ENCODE data around the gene CHTF18. TPM values are rescaled to one million over a fixed set of nuclear protein-coding genes. Genes with fewer than 3 reads are reported as not detected.
"Not testable (repeated sequence)": the region's sequence is repeated elsewhere in the genome, so short reads cannot be mapped to it uniquely, and the experiment has no call there.

Gene CHTF18
- total RNA-seq, result 100 to 1,000 TPM; 125 to 139 TPM

- ATAC-seq, result peak; percentile 95
- Mint-ChIP-seq H3K27ac (peak within 1 kb of the TSS; percentile 78), H3K36me3 (peaks cover 9% of the 10 kb centered on the region), H3K4me1 (peaks cover 19% of the 10 kb centered on the region), H3K4me3 (peak within 1 kb of the TSS; percentile 84), H3K27me3 (no peaks in the 10 kb centered on the region), H3K9me3 (ENCODE audit: low read depth) (no peaks in the 10 kb centered on the region)
- DNase-seq, result peak; percentile 94
- CTCF ChIA-PET, result interaction anchor here (0.7 to 6.5 kb wide), 13 partner anchors 13 to 269 kb away, joined by 3 to 116 read pairs (median 4); partner anchors contain the start of genes CCDC78, CIAO3, HAGHL and METRN
These were observed at the start of gene CHTF18 for GRCh38 chr16:788399-789126. Gene CHTF18, plus strand, starts transcription at chr16:788620. Its CDS starts 65 bp downstream, at chr16:788685.

- DNase-seq (no peak), ATAC-seq (no peak)
- Mint-ChIP-seq H3K27me3 (no peaks in the 10 kb centered on the region), H3K4me3 (peak overlapping the region; percentile 74), H3K9me3 (ENCODE audit: low read depth) (no peaks in the 10 kb centered on the region), H3K4me1 (peaks cover 41% of the 10 kb centered on the region), H3K27ac (peak overlapping the region; percentile 57), H3K36me3 (peaks cover 9% of the 10 kb centered on the region)
- CTCF ChIA-PET, result interaction anchor here (0.6 to 5.1 kb wide), 20 partner anchors 8 to 92 kb away, joined by 3 to 22 read pairs (median 4); partner anchors contain the start of genes ANTKMT, CCDC78, CHTF18 and HAGHL
These were observed 48.6 kb upstream of the CHTF18 start for GRCh38 chr16:739560-740458.

- H3K4me1 Mint-ChIP-seq, result peaks cover 34% of the 10 kb centered on the region
- no peaks in the 10 kb centered on the region for H3K9me3 Mint-ChIP-seq (ENCODE audit: low read depth)
- peak overlapping the region; percentile 57 for H3K27ac Mint-ChIP-seq
- CTCF ChIA-PET, result interaction anchor here (0.6 to 5.1 kb wide), 18 partner anchors 9 to 92 kb away, joined by 3 to 22 read pairs (median 4); partner anchors contain the start of genes ANTKMT, CCDC78, CHTF18 and HAGHL
- DNase-seq (peak; percentile 51), ATAC-seq (peak; percentile 8)
- peak overlapping the region; percentile 74 for H3K4me3 Mint-ChIP-seq
- H3K36me3 Mint-ChIP-seq, result peaks cover 9% of the 10 kb centered on the region
- no peaks in the 10 kb centered on the region for H3K27me3 Mint-ChIP-seq
These were observed 48.0 kb upstream of the CHTF18 start for GRCh38 chr16:740459-740763.

- Mint-ChIP-seq H3K9me3 (ENCODE audit: low read depth) (no peaks in the 10 kb centered on the region), H3K4me3 (peak within 1 kb of the TSS; percentile 74), H3K27ac (peak within 1 kb of the TSS; percentile 57), H3K4me1 (peaks cover 29% of the 10 kb centered on the region), H3K27me3 (no peaks in the 10 kb centered on the region), H3K36me3 (peaks cover 9% of the 10 kb centered on the region)
- CTCF ChIA-PET, result interaction anchor here (0.5 to 5.1 kb wide), 23 partner anchors 9 to 631 kb away, joined by 3 to 22 read pairs (median 3); partner anchors contain the start of genes ANTKMT, CCDC78, CHTF18 and HAGHL
- peak; percentile 88 for ATAC-seq
- DNase-seq, result peak; percentile 94
These were observed 47.5 kb upstream of the CHTF18 start, which contains the start of gene CIAO3 for GRCh38 chr16:740764-741505. Gene CIAO3, minus strand, starts transcription at chr16:740997. Its CDS starts 12 bp downstream, at chr16:740985.

GRCh38 chr16:741986-742629 lies 46.3 kb upstream of the CHTF18 start:
- H3K36me3 Mint-ChIP-seq, result peaks cover 7% of the 10 kb centered on the region
- H3K9me3 Mint-ChIP-seq (ENCODE audit: low read depth), result no peaks in the 10 kb centered on the region

GRCh38 chr16:742894-743293 lies 45.5 kb upstream of the CHTF18 start:
- not testable (repeated sequence) for ATAC-seq; H3K9me3 Mint-ChIP-seq (ENCODE audit: low read depth); DNase-seq; H3K4me3 Mint-ChIP-seq; H3K27ac Mint-ChIP-seq; H3K36me3 Mint-ChIP-seq; H3K27me3 Mint-ChIP-seq
- CTCF ChIA-PET, result interaction anchor here (1.1 to 5.1 kb wide), 5 partner anchors 29 to 63 kb away, joined by 3 to 18 read pairs (median 3); partner anchors contain the start of genes RPUSD1 and STUB1
- H3K4me1 Mint-ChIP-seq, result peaks cover 11% of the 10 kb centered on the region

More at GRCh38 chr16:741986-742629, 46.3 kb upstream of the CHTF18 start:
- no peak for ATAC-seq
- Mint-ChIP-seq H3K4me1 (peaks cover 18% of the 10 kb centered on the region), H3K27ac (peak overlapping the region; percentile 32), H3K4me3 (peak overlapping the region; percentile 69), H3K27me3 (no peaks in the 10 kb centered on the region)
- DNase-seq, result no peak
- CTCF ChIA-PET, result interaction anchor here (1.1 to 5.1 kb wide), 12 partner anchors 12 to 361 kb away, joined by 3 to 22 read pairs (median 8); partner anchors contain the start of genes ANTKMT, CCDC78, RPUSD1 and STUB1

GRCh38 chr16:743794-744500 lies 44.5 kb upstream of the CHTF18 start:
- Mint-ChIP-seq H3K9me3 (ENCODE audit: low read depth) (no peaks in the 10 kb centered on the region), H3K36me3 (peaks cover 3% of the 10 kb centered on the region), H3K4me3 (no peak overlapping the region), H3K4me1 (peaks cover 9% of the 10 kb centered on the region), H3K27me3 (no peaks in the 10 kb centered on the region), H3K27ac (no peak overlapping the region)
- CTCF ChIA-PET, result interaction anchor here (1.0 to 5.1 kb wide), 4 partner anchors 19 to 41 kb away, joined by 3 to 18 read pairs (median 5); no protein-coding TSS in a partner anchor
- DNase-seq (no peak), ATAC-seq (no peak)

GRCh38 chr16:745739-746138 lies 42.7 kb upstream of the CHTF18 start:
- CTCF ChIA-PET, result no interaction called here
- H3K4me3 Mint-ChIP-seq, result no peak overlapping the region
- no peaks in the 10 kb centered on the region for H3K27me3 Mint-ChIP-seq
- no peak overlapping the region for H3K27ac Mint-ChIP-seq
- no peaks in the 10 kb centered on the region for H3K4me1 Mint-ChIP-seq
- no peaks in the 10 kb centered on the region for H3K36me3 Mint-ChIP-seq
- DNase-seq (no peak), ATAC-seq (no peak)
- H3K9me3 Mint-ChIP-seq (ENCODE audit: low read depth), result no peaks in the 10 kb centered on the region

- Mint-ChIP-seq H3K36me3 (no peaks in the 10 kb centered on the region), H3K27ac (no peak overlapping the region), H3K27me3 (no peaks in the 10 kb centered on the region), H3K4me3 (no peak overlapping the region), H3K9me3 (ENCODE audit: low read depth) (no peaks in the 10 kb centered on the region), H3K4me1 (no peaks in the 10 kb centered on the region)
- CTCF ChIA-PET, result no interaction called here
- no peak for ATAC-seq
- no peak for DNase-seq
These were observed 41.8 kb upstream of the CHTF18 start for GRCh38 chr16:746637-747036.

- Mint-ChIP-seq H3K9me3 (ENCODE audit: low read depth) (no peaks in the 10 kb centered on the region), H3K27ac (no peak overlapping the region), H3K36me3 (no peaks in the 10 kb centered on the region), H3K4me1 (no peaks in the 10 kb centered on the region), H3K27me3 (no peaks in the 10 kb centered on the region), H3K4me3 (no peak overlapping the region)
- CTCF ChIA-PET, result no interaction called here
- no peak for DNase-seq
- ATAC-seq, result no peak
These were observed 40.3 kb upstream of the CHTF18 start for GRCh38 chr16:747978-748746.

GRCh38 chr16:749010-749409 lies 39.4 kb upstream of the CHTF18 start:
- Mint-ChIP-seq H3K9me3 (ENCODE audit: low read depth) (no peaks in the 10 kb centered on the region), H3K27me3 (no peaks in the 10 kb centered on the region), H3K36me3 (no peaks in the 10 kb centered on the region), H3K27ac (no peak overlapping the region), H3K4me3 (no peak overlapping the region), H3K4me1 (no peaks in the 10 kb centered on the region)
- CTCF ChIA-PET, result interaction anchor here (0.7 kb wide), 1 partner anchor 37 kb away, joined by 4 read pairs; no protein-coding TSS in a partner anchor
- ATAC-seq (no peak), DNase-seq (no peak)
